HFF-Myc (cell line): Measurements from ENCODE around the gene PRLHR.

Source experiments
- DNase-seq: peaks from one replicate; pipeline ENCODE4 v3.0.0-alpha.2; 2011; ENCODE audit warnings: low read depth; ENCODE audit errors: extremely low read depth
- H3K4me3 ChIP-seq: replicated peaks from 2 replicates; pipeline ENCODE4 v1.5.1; 2011; ENCODE audit warnings: low read depth, mild to moderate bottlenecking, control low read depth, low read length
- TF ChIP-seq, protein P1 (sequence below): IDR thresholded peaks from 2 replicates; pipeline ENCODE4 v1.5.1; 2012; ENCODE audit warnings: mild to moderate bottlenecking, low read depth, low read length, control low read depth; ENCODE audit errors: missing control alignments

The PRLHR gene

DNA sequence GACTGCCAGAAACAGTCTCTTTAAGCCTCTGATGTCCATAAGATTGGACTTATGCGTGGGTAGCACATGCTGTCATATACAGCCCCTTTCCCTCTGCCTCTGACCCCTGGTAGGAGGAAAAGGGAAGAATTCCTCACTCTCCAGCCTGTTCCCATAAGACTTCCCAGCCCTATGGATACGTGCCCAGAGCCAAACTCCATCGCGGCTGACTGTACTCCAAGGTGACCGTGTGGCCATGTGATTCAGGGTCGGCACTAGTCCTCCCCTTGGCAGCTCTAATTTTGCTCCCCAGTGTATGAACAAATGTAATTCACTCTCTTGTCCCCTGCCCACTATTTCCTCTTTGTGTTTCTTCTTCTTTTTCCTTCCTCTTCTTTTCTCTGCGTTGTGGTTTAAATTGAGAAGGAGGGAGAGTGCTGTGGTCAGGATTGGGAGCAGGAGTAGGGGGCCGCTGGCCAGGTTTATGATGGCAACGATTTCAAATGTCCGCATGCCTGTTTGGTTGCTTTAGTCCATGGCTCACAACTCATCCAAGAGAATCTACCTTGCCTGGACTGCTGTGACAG is 43.8 kb downstream of the PRLHR start:
- no peak overlapping the region for H3K4me3 ChIP-seq
- no peak for DNase-seq
- TF ChIP-seq, protein P1, sequence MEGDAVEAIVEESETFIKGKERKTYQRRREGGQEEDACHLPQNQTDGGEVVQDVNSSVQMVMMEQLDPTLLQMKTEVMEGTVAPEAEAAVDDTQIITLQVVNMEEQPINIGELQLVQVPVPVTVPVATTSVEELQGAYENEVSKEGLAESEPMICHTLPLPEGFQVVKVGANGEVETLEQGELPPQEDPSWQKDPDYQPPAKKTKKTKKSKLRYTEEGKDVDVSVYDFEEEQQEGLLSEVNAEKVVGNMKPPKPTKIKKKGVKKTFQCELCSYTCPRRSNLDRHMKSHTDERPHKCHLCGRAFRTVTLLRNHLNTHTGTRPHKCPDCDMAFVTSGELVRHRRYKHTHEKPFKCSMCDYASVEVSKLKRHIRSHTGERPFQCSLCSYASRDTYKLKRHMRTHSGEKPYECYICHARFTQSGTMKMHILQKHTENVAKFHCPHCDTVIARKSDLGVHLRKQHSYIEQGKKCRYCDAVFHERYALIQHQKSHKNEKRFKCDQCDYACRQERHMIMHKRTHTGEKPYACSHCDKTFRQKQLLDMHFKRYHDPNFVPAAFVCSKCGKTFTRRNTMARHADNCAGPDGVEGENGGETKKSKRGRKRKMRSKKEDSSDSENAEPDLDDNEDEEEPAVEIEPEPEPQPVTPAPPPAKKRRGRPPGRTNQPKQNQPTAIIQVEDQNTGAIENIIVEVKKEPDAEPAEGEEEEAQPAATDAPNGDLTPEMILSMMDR: no peak

DNA sequence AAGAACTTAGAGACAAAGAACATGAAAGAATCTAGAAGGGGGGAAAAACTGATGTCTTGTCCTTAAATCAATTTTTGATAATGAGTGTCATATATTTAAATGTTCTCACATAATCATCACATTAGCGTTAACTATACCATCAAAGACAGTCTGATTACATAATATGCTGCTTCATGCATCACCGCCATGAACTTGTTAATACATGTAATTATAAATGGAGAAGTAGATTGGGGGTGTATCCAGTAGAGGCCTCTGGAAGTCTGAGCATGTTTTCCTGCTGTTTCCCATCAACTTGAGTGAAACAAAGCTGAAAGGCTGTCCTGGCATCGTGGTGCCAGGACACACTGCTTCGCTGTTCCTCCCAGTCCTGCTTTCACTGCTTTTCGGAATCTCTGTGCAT is 48.2 kb downstream of the PRLHR start:
- no peak overlapping the region for H3K4me3 ChIP-seq
- no peak for DNase-seq
- TF ChIP-seq, protein P1: no peak

DNA sequence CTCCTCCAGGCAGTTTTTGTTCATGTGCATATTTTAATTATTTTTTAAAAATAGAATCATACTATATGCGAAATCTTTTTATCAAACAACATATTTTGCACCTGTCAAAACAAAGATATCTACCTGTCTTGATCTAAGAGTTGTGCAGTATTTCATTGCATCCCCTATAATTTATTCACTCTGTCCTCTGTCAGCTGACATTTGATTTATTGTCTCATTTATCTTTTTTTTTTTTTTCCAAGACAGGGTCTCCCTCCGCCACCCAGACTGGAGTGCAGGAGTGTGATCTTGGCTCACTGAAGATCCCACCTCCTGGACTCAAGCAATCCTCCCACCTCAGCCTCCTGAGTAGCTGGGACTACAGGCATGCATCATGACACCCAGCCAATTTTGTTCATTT is 49.0 kb downstream of the PRLHR start:
- TF ChIP-seq, protein P1: no peak

DNA sequence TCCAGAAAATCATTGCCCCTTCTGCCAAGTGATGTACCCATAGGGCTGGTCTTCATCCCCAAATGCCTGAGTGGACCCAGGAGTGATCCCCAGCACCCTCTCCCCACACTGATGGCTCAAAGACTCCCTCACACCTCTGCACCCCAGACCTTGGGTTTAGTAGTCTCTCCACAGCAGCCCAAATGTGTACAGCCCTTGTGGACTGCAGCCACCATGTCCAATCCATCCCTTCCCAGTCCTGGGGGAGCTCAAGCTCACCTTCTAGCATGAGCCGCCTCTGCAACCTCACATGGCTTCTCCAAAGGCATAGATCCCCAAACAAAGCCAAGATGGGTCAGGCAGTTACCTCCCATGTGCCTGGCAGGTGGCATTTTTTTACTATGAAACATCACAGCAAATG is 50.1 kb downstream of the PRLHR start:
- TF ChIP-seq, protein P1: no peak
- H3K4me3 ChIP-seq: no peak overlapping the region
- DNase-seq: no peak

More for the DNA sequence above, 49.0 kb downstream of the PRLHR start:
- H3K4me3 ChIP-seq: no peak overlapping the region
- DNase-seq: no peak

DNA sequence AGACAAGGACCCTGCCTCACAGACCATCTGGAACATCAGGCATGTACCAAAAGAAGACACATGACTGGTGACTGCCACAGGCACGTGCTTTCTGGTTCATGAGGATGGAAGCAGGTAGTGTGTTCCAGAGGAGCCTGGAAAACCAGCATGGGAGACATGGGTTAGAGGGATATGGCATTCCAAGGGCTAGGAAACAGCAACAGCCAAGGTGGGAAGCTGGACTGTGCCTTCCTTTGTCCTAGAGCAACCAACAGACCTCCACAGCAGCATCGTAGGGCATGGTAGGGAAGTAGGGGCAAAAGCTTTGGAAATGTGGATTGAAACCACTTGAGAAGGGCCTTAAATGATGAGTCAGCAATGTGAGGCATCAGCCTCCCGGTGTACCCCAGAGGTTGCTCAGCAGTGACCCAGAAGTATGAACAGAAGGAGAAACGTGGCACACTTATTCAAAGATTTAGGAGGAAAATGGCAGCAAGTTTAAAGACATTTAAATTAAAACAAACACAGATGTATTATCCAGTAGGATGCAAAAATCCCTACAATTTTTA is 51.0 kb downstream of the PRLHR start:
- no peak for DNase-seq
- H3K4me3 ChIP-seq: no peak overlapping the region
- TF ChIP-seq, protein P1: no peak

DNA sequence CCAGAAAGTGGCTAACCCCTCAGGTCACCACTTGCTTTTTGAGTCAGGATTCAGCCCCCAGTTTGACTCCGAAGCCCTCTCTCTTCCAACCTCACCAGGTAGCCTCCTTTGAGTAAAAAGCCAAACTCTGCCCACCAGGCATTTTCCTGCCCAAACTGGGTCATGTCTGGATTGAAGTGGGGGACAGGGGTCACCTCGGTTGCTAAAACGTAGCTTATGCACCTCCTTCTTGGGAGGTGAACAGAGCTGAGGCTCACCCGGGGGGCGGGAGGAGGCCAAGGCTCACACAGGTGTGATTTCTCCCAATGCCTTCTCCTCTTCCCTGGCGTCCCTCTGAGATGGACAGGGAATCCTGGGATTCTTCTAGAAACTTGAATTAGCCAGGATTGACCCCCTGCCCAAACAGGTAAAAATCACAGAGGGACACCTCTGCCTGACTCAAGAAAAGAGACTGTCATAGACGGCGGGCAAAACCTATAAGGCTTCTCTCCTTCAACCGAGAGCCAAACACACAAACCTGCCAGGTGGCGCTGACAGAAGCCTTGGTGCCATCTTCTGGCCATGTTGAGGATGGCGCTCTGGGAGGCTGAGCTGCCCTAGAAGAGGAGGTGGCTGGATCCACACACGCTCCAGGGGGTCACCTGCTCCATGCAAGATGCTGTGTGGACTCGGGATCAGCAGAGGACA is 51.6 kb downstream of the PRLHR start:
- no peak for DNase-seq
- TF ChIP-seq, protein P1: peak; percentile 59
- no peak overlapping the region for H3K4me3 ChIP-seq
